ENCODE results near the gene LFNG.
A peak's percentile ranks its signal among the peaks of the same experiment; 100 is the strongest.

Gene LFNG

GRCh38 chr7:2478399-2478785, 41.2 kb upstream of the LFNG start:
- Mint-ChIP-seq H3K4me1 (peaks cover 7% of the 10 kb centered on the region), H3K9me3 (no peaks in the 10 kb centered on the region), H3K27ac (no peak overlapping the region), H3K27me3 (peaks cover 2% of the 10 kb centered on the region), H3K4me3 (peak overlapping the region; percentile 32), H3K36me3 (peaks cover 4% of the 10 kb centered on the region)
- no peak for ATAC-seq (ENCODE audit: low read depth)
- DNase-seq (ENCODE audit: low spot score in 2 of 2) = no peak

GRCh38 chr7:2478800-2479199, 40.8 kb upstream of the LFNG start:
- Mint-ChIP-seq H3K36me3 (peaks cover 4% of the 10 kb centered on the region), H3K4me3 (no peak overlapping the region), H3K27ac (no peak overlapping the region), H3K9me3 (no peaks in the 10 kb centered on the region), H3K4me1 (peaks cover 7% of the 10 kb centered on the region), H3K27me3 (no peaks in the 10 kb centered on the region)
- ATAC-seq (ENCODE audit: low read depth) = no peak
- DNase-seq (ENCODE audit: low spot score in 2 of 2) = no peak

GRCh38 chr7:2479276-2480069, 40.1 kb upstream of the LFNG start:
- Mint-ChIP-seq H3K4me3 (no peak overlapping the region), H3K4me1 (peaks cover 7% of the 10 kb centered on the region), H3K27ac (no peak overlapping the region), H3K27me3 (no peaks in the 10 kb centered on the region), H3K9me3 (no peaks in the 10 kb centered on the region), H3K36me3 (peaks cover 4% of the 10 kb centered on the region)
- DNase-seq (ENCODE audit: low spot score in 2 of 2) (no peak), ATAC-seq (ENCODE audit: low read depth) (no peak)

GRCh38 chr7:2480070-2480408, 39.5 kb upstream of the LFNG start:
- ATAC-seq (ENCODE audit: low read depth) (no peak), DNase-seq (ENCODE audit: low spot score in 2 of 2) (no peak)
- Mint-ChIP-seq H3K9me3 (no peaks in the 10 kb centered on the region), H3K27ac (no peak overlapping the region), H3K4me1 (peaks cover 7% of the 10 kb centered on the region), H3K27me3 (no peaks in the 10 kb centered on the region), H3K4me3 (no peak overlapping the region), H3K36me3 (peaks cover 4% of the 10 kb centered on the region)

GRCh38 chr7:2481195-2481594, 38.4 kb upstream of the LFNG start:
- no peaks in the 10 kb centered on the region for H3K27me3 Mint-ChIP-seq
- no peak overlapping the region for H3K27ac Mint-ChIP-seq
- H3K4me1 Mint-ChIP-seq = peaks cover 7% of the 10 kb centered on the region
- ATAC-seq (ENCODE audit: low read depth) (no peak), DNase-seq (ENCODE audit: low spot score in 2 of 2) (no peak)
- H3K4me3 Mint-ChIP-seq = no peak overlapping the region
- H3K36me3 Mint-ChIP-seq = peaks cover 4% of the 10 kb centered on the region
- no peaks in the 10 kb centered on the region for H3K9me3 Mint-ChIP-seq

- ATAC-seq (ENCODE audit: low read depth) = no peak
- DNase-seq (ENCODE audit: low spot score in 2 of 2) = no peak
- no peaks in the 10 kb centered on the region for H3K9me3 Mint-ChIP-seq
- H3K4me3 Mint-ChIP-seq = no peak overlapping the region
- peaks cover 4% of the 10 kb centered on the region for H3K27me3 Mint-ChIP-seq
- H3K4me1 Mint-ChIP-seq = no peaks in the 10 kb centered on the region
- no peak overlapping the region for H3K27ac Mint-ChIP-seq
- peaks cover 4% of the 10 kb centered on the region for H3K36me3 Mint-ChIP-seq
Observed at GRCh38 chr7:2482725-2483451, 36.7 kb upstream of the LFNG start.

GRCh38 chr7:2483494-2483893, 36.1 kb upstream of the LFNG start:
- Mint-ChIP-seq H3K4me1 (no peaks in the 10 kb centered on the region), H3K27me3 (peaks cover 6% of the 10 kb centered on the region), H3K4me3 (no peak overlapping the region), H3K27ac (no peak overlapping the region), H3K9me3 (no peaks in the 10 kb centered on the region), H3K36me3 (peaks cover 5% of the 10 kb centered on the region)
- ATAC-seq (ENCODE audit: low read depth) = no peak
- no peak for DNase-seq (ENCODE audit: low spot score in 2 of 2)

- Mint-ChIP-seq H3K27ac (no peak overlapping the region), H3K27me3 (peaks cover 6% of the 10 kb centered on the region), H3K4me3 (no peak overlapping the region), H3K4me1 (peaks cover 4% of the 10 kb centered on the region), H3K9me3 (no peaks in the 10 kb centered on the region), H3K36me3 (peaks cover 5% of the 10 kb centered on the region)
- ATAC-seq (ENCODE audit: low read depth) (no peak), DNase-seq (ENCODE audit: low spot score in 2 of 2) (no peak)
Observed at GRCh38 chr7:2484868-2485267, 34.7 kb upstream of the LFNG start.

- H3K4me3 Mint-ChIP-seq = no peak overlapping the region
- ATAC-seq (ENCODE audit: low read depth) (no peak), DNase-seq (ENCODE audit: low spot score in 2 of 2) (no peak)
- peaks cover 23% of the 10 kb centered on the region for H3K27me3 Mint-ChIP-seq
- no peak overlapping the region for H3K27ac Mint-ChIP-seq
- peaks cover 11% of the 10 kb centered on the region for H3K9me3 Mint-ChIP-seq
- H3K36me3 Mint-ChIP-seq = peaks cover 10% of the 10 kb centered on the region
- peaks cover 19% of the 10 kb centered on the region for H3K4me1 Mint-ChIP-seq
Observed at GRCh38 chr7:2487586-2488271, 31.8 kb upstream of the LFNG start.

GRCh38 chr7:2488272-2488645, 31.3 kb upstream of the LFNG start:
- Mint-ChIP-seq H3K4me1 (peaks cover 19% of the 10 kb centered on the region), H3K36me3 (peaks cover 6% of the 10 kb centered on the region), H3K27ac (no peak overlapping the region), H3K4me3 (no peak overlapping the region), H3K27me3 (peaks cover 23% of the 10 kb centered on the region), H3K9me3 (peaks cover 11% of the 10 kb centered on the region)
- no peak for DNase-seq (ENCODE audit: low spot score in 2 of 2)
- no peak for ATAC-seq (ENCODE audit: low read depth)

- Mint-ChIP-seq H3K4me3 (no peak overlapping the region), H3K36me3 (peaks cover 6% of the 10 kb centered on the region), H3K27me3 (peaks cover 26% of the 10 kb centered on the region), H3K9me3 (peaks cover 11% of the 10 kb centered on the region), H3K4me1 (peaks cover 22% of the 10 kb centered on the region), H3K27ac (no peak overlapping the region)
- ATAC-seq (ENCODE audit: low read depth) = no peak
- no peak for DNase-seq (ENCODE audit: low spot score in 2 of 2)
Observed at GRCh38 chr7:2488681-2489080, 30.9 kb upstream of the LFNG start.

- H3K27me3 Mint-ChIP-seq = peaks cover 29% of the 10 kb centered on the region
- ATAC-seq (ENCODE audit: low read depth) (no peak), DNase-seq (ENCODE audit: low spot score in 2 of 2) (no peak)
- H3K4me3 Mint-ChIP-seq = no peak overlapping the region
- H3K9me3 Mint-ChIP-seq = peaks cover 11% of the 10 kb centered on the region
- H3K4me1 Mint-ChIP-seq = peaks cover 25% of the 10 kb centered on the region
- H3K27ac Mint-ChIP-seq = no peak overlapping the region
- H3K36me3 Mint-ChIP-seq = peaks cover 6% of the 10 kb centered on the region
Observed at GRCh38 chr7:2490181-2490651, 29.4 kb upstream of the LFNG start.

GRCh38 chr7:2492038-2492437, 27.5 kb upstream of the LFNG start:
- H3K27ac Mint-ChIP-seq = no peak overlapping the region
- peaks cover 11% of the 10 kb centered on the region for H3K9me3 Mint-ChIP-seq
- no peak overlapping the region for H3K4me3 Mint-ChIP-seq
- peaks cover 27% of the 10 kb centered on the region for H3K4me1 Mint-ChIP-seq
- no peak for DNase-seq (ENCODE audit: low spot score in 2 of 2)
- H3K36me3 Mint-ChIP-seq = peaks cover 6% of the 10 kb centered on the region
- H3K27me3 Mint-ChIP-seq = peaks cover 37% of the 10 kb centered on the region
- no peak for ATAC-seq (ENCODE audit: low read depth)
